GM19468 (cell line): ENCODE results near the gene GPR15LG.

Experiments used
- ATAC-seq: cut with Tn5 transposase; IDR thresholded peaks from one replicate; pipeline ENCODE4 v1.9.1; 2021; ENCODE audit warnings: mild to moderate bottlenecking, moderate library complexity, moderate number of reproducible peaks; ENCODE audit not compliant: unreplicated experiment; ENCODE audit errors: extremely low read depth

Gene GPR15LG

DNA sequence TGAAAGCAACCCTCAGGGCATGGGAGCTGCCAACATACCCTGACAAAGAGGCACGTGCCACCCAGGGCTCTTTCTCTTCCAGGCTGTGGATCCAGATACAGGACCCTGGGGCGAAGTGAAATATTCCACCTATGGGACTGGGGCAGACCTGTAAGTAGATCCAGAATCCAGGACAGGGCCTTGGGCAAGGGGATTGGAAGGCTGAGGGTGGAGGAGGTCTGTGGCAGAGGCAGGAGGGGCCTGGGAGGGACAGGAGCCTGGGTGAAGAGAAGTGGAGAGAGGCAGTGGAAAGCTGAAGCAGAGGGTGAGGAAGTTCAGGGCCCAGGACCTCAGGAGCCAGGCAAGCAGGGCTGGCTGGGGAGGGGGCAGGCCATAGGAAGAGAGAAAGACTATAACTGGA, 38.0 kb downstream of the GPR15LG start:
- ATAC-seq, result no peak

DNA sequence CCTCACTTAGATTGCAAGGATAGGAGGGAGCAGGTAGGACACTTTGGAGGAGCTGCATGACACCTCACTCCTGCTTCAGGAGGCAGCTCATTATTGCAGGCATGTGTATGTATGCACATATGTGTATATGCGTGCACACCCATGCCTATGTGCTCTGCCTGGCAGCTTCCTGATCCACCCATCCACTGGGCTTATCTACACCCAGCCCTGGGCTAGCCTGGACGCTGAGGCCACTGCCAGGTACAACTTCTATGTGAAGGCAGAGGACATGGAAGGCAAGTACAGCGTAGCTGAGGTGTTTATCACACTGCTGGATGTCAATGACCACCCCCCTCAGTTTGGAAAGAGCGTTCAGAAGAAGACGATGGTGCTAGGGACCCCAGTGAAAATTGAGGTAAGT, 38.4 kb downstream of the GPR15LG start:
- no peak for ATAC-seq

- no peak for ATAC-seq
These were observed 39.5 kb downstream of the GPR15LG start for GRCh38 chr10:84213076-84213475.

GRCh38 chr10:84214046-84214572, 40.5 kb downstream of the GPR15LG start:
- ATAC-seq, result no peak

- ATAC-seq, result peak; percentile 78
These were observed 41.1 kb downstream of the GPR15LG start for GRCh38 chr10:84214612-84215235.

DNA sequence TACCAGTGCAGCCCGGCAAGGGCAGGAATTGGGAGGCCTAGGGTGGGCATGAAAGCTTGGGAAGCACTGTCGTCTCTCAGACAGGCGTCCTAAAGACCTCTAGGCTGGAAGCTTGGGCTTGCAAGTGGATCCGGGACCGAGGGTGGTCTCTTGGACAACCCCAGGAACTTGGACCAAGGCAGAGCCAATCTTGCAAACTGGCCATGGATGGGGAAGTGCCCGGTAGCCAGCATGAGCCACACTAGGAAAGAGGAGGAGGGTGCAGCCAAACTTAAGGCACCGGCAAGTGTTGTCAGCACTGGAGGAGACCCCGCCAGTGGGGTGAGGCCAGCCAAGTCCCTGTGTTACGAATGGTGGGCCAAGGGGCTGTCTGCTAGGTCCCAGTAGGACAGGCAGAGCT, 43.2 kb downstream of the GPR15LG start:
- no peak for ATAC-seq

DNA sequence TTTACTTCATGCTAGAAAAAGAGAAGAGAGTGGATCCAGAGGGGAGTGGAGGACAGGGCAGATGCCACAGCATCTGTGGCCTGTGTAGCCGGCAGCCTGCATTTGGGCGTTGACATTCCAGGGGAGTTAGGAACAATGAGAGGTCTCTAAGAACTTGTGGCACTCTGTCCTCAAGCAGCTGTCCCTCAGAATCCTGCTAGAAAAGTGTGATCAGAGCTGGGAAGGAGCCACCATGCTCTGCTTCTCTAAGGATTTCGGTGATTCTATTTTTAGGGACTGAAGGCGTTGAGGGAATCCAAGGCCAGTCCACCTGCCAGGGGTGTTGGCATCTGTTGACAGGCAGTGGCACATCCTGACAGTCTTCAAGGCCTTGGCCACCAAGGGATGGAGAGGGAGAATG, 44.1 kb downstream of the GPR15LG start:
- no peak for ATAC-seq

- ATAC-seq, result no peak
These were observed 48.3 kb downstream of the GPR15LG start for GRCh38 chr10:84221916-84222315.

DNA sequence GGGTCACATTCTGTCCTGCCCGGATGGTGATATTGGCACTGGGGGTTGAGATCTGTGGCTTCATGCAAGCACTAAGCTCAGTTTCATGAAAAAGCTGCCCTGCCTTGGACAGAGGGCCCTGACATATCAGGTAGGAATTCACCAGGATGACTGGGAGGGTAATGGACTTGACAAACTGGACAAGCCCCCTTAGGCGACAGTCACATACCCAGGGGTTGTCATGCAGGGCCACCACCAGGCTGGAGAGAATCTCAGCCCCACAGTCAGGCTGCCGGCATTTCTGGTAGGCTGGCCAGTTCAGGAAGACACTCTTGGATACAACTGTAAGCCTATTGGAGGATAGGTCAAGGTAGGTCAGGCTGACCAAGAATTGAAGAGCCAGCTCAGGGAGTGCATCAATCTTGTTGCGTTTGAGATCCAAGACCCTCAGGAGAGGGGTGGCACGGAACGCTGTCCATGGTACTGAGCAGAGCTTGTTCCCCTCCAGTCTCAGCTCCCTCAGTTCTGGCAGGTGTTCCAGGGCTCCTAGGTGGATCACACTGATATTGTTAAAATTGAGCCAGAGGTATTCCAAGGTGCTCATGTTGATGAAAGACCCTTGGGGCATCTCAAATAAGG, 50.9 kb downstream of the GPR15LG start:
- ATAC-seq, result no peak

DNA sequence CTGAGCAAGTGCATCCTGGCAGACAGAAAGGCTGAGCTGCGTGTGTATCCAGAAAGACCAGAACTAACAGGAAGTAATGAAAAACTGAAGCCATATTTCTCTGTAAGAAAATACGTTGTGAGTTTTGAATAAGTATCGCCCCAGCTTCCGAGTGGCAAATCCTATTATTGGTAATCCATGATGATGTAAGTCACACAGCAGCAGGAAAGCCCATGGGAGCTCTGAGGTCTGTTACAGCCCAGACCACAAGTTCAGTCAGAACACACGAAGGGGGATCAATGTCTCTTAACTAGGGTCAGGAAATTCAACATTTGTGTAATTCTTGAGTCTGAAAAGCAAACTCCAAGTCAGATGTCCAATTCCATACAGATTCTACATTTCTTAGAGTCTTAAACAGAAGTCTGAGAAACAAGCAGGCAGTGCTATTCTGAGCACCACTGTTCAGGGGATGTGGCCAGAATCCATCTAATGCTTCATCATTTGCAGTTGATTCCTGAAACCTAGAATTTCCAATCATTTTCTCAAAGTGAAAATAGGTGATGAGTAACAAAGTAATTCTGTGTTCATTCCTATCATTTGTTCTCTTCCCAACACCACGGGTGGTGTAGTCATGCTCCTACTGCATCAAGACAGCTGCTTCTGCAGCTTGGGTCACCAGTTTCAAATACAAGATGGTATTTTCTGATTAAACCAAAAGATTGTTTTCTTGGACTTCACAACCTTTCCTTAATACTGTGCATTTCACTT, 52.0 kb downstream of the GPR15LG start, which contains the start of gene LRIT2:
TSS of gene LRIT2 (minus strand) at position 118 of the 747 bp plus-strand sequence. CDS start at position 94, 24 bp downstream.
- ATAC-seq, result no peak

DNA sequence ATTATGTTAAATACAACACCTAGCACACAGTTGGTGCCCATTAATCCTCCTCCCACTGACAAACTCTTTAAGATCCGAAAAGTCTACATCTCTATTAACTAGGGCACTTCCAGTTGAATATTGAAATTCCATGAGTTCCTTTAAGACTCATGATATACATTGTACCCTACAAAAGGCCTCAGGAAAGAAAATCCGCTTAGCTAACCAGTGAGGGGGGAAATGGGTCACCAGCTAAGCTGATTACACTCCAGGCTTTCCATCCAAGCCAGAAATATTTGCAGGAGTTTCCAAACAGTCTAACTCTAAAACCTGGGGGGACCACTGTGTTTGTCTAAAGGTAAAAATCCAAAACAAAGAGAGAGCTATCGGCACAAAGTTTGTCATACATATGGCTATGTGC, 53.0 kb downstream of the GPR15LG start:
- no peak for ATAC-seq

DNA sequence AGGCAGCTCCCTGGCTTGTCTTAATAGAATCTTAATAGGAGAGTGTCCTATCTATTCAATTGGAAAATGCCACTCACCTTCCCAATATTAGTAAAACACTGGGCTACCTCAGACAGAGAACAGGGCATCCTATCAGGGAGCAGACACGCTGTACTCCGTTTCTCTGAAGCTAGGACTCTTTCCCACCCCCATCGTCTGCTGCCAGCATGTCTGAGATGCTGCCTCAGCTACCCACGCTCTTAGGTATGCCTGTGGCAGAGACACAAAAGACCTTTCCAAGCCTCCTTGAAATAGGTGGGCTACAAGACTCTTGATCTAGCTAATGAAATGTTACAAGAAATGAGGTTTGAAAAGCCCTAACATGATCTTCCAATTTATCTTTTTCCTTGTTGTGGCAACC, 54.2 kb downstream of the GPR15LG start:
- no peak for ATAC-seq

GRCh38 chr10:84230359-84230758, 56.8 kb downstream of the GPR15LG start:
- ATAC-seq, result no peak

GRCh38 chr10:84232376-84232775, 58.8 kb downstream of the GPR15LG start:
- no peak for ATAC-seq

GRCh38 chr10:84233940-84234339, 60.3 kb downstream of the GPR15LG start:
- no peak for ATAC-seq

DNA sequence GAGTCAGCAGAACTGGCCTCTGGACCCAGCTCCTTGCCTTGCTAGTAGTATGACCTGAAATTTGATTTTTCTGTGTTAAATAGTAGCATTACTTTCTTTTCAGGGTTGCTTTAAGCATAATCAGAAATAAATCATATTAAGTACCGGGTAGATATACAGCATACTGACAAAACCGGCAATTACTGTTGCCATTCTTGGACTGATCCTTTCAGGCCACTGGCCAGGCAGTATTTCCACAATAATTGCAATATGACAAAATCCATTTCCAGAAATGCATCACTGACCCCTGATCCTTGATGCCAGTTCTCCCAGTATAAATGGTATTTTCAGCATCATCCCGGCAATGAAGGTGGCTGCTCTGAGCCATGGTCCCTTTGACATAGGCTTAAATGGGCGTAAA, 60.9 kb downstream of the GPR15LG start:
- ATAC-seq, result no peak
